GM19193 (cell line): ENCODE measurements around the gene RAPGEF1.

Experiments
- POLR2A ChIP-seq: IDR thresholded peaks from 4 replicates; pipeline ENCODE4 v1.6.1; 2011; ENCODE audit not compliant: insufficient read depth, insufficient read length; ENCODE audit errors: extremely low read depth

RAPGEF1 gene

GRCh38 chr9:131625790-131626670 lies 113.8 kb downstream of the RAPGEF1 start:
- TF ChIP-seq POLR2A, result no peak

- TF ChIP-seq POLR2A, result no peak
Measured at GRCh38 chr9:131625508-131625787, 114.4 kb downstream of the RAPGEF1 start.

GRCh38 chr9:131624636-131625507 lies 115.0 kb downstream of the RAPGEF1 start:
- TF ChIP-seq POLR2A, result no peak

GRCh38 chr9:131623655-131624330 lies 116.1 kb downstream of the RAPGEF1 start:
- peak; percentile 34 for TF ChIP-seq POLR2A

GRCh38 chr9:131622523-131622922 lies 117.4 kb downstream of the RAPGEF1 start:
- TF ChIP-seq POLR2A, result no peak

GRCh38 chr9:131621551-131622358 lies 118.1 kb downstream of the RAPGEF1 start:
- TF ChIP-seq POLR2A, result no peak

GRCh38 chr9:131620764-131621520 lies 118.9 kb downstream of the RAPGEF1 start:
- no peak for TF ChIP-seq POLR2A

- TF ChIP-seq POLR2A, result no peak
Measured at GRCh38 chr9:131619680-131620079, 120.2 kb downstream of the RAPGEF1 start.

- TF ChIP-seq POLR2A, result no peak
Measured at GRCh38 chr9:131618785-131619184, 121.1 kb downstream of the RAPGEF1 start.

- no peak for TF ChIP-seq POLR2A
Measured at GRCh38 chr9:131618071-131618479, 121.8 kb downstream of the RAPGEF1 start.

GRCh38 chr9:131617611-131618010 lies 122.3 kb downstream of the RAPGEF1 start:
- no peak for TF ChIP-seq POLR2A

- no peak for TF ChIP-seq POLR2A
Measured at GRCh38 chr9:131616983-131617604, 122.8 kb downstream of the RAPGEF1 start.

GRCh38 chr9:131614340-131614915 lies 125.4 kb downstream of the RAPGEF1 start:
- TF ChIP-seq POLR2A, result no peak

- no peak for TF ChIP-seq POLR2A
Measured at GRCh38 chr9:131613921-131614320, 126.0 kb downstream of the RAPGEF1 start.

GRCh38 chr9:131612851-131613250 lies 127.0 kb downstream of the RAPGEF1 start:
- TF ChIP-seq POLR2A, result no peak
